Mesothelial cell of epicardium (in vitro differentiated cells): Measurements from ENCODE around the gene KIF16B. TPM values are rescaled to one million over a fixed set of nuclear protein-coding genes. Genes with fewer than 3 reads are reported as not detected.

Experiments used
- DNase-seq, 2 experiments: peaks; one replicate each; pipeline ENCODE4 v3.0.0; 2021; ENCODE audit warnings: low spot score in 2 of 2; ENCODE audit not compliant: unreplicated experiment in 2 of 2
- H3K27ac Mint-ChIP-seq: 2 replicates; pipeline ENCODE4 v1.8.0; 2021; ENCODE audit warnings: mixed read lengths
- H3K27me3 Mint-ChIP-seq: 2 replicates; pipeline ENCODE4 v1.8.0; 2021; ENCODE audit warnings: low read depth, mixed read lengths
- H3K36me3 Mint-ChIP-seq: 2 replicates; pipeline ENCODE4 v1.8.0; 2021; ENCODE audit warnings: mixed read lengths
- H3K4me1 Mint-ChIP-seq: 2 replicates; pipeline ENCODE4 v1.8.0; 2021; ENCODE audit warnings: mixed read lengths
- H3K4me3 Mint-ChIP-seq: 2 replicates; pipeline ENCODE4 v1.8.0; 2021; ENCODE audit warnings: mild to moderate bottlenecking, moderate library complexity, mixed read lengths
- H3K9me3 Mint-ChIP-seq: 2 replicates; pipeline ENCODE4 v1.8.0; 2021; ENCODE audit warnings: mixed read lengths
- CTCF ChIP-seq: fragments of 200-600 bp; sonication (generic); IDR thresholded peaks from one replicate; pipeline ENCODE4 v1.5.0; 2021; ENCODE audit warnings: antibody characterized with exemption; ENCODE audit not compliant: unreplicated experiment
- total RNA-seq: library from RNA; stranded (reverse); gene quantifications from 3 replicates; pipeline ENCODE4 v1.2.1, GENCODE V29; 2021

The KIF16B gene
- total RNA-seq, 1 donor from 2014 or later, result 12.8 TPM

GRCh38 chr20:16387666-16388065, 185.6 kb downstream of the KIF16B start:
- H3K36me3 Mint-ChIP-seq, result peaks cover 19% of the 10 kb centered on the region
- H3K4me3 Mint-ChIP-seq, result no peak overlapping the region
- peaks cover 9% of the 10 kb centered on the region for H3K4me1 Mint-ChIP-seq
- DNase-seq, result no peak
- TF ChIP-seq CTCF, result no peak
- no peak overlapping the region for H3K27ac Mint-ChIP-seq
- no peaks in the 10 kb centered on the region for H3K9me3 Mint-ChIP-seq
- H3K27me3 Mint-ChIP-seq, result no peaks in the 10 kb centered on the region

GRCh38 chr20:16385891-16386290, 187.4 kb downstream of the KIF16B start:
- no peak overlapping the region for H3K4me3 Mint-ChIP-seq
- H3K27me3 Mint-ChIP-seq, result no peaks in the 10 kb centered on the region
- H3K27ac Mint-ChIP-seq, result no peak overlapping the region
- H3K36me3 Mint-ChIP-seq, result peaks cover 16% of the 10 kb centered on the region
- H3K9me3 Mint-ChIP-seq, result peaks cover 2% of the 10 kb centered on the region
- DNase-seq, result no peak
- no peak for TF ChIP-seq CTCF
- peaks cover 7% of the 10 kb centered on the region for H3K4me1 Mint-ChIP-seq

- no peak for DNase-seq
- Mint-ChIP-seq H3K4me1 (peaks cover 5% of the 10 kb centered on the region), H3K27me3 (no peaks in the 10 kb centered on the region), H3K9me3 (peaks cover 3% of the 10 kb centered on the region), H3K36me3 (peaks cover 13% of the 10 kb centered on the region), H3K27ac (no peak overlapping the region), H3K4me3 (no peak overlapping the region)
- no peak for TF ChIP-seq CTCF
Measured at GRCh38 chr20:16385462-16385861, 187.8 kb downstream of the KIF16B start.

GRCh38 chr20:16381444-16381843, 191.8 kb downstream of the KIF16B start:
- Mint-ChIP-seq H3K27me3 (no peaks in the 10 kb centered on the region), H3K36me3 (peaks cover 26% of the 10 kb centered on the region), H3K27ac (no peak overlapping the region), H3K4me1 (peaks cover 5% of the 10 kb centered on the region), H3K9me3 (peaks cover 3% of the 10 kb centered on the region), H3K4me3 (no peak overlapping the region)
- no peak for DNase-seq
- TF ChIP-seq CTCF, result no peak

- H3K9me3 Mint-ChIP-seq, result peaks cover 3% of the 10 kb centered on the region
- H3K36me3 Mint-ChIP-seq, result peaks cover 36% of the 10 kb centered on the region
- no peak overlapping the region for H3K4me3 Mint-ChIP-seq
- DNase-seq, result no peak
- H3K4me1 Mint-ChIP-seq, result peaks cover 5% of the 10 kb centered on the region
- no peak for TF ChIP-seq CTCF
- no peaks in the 10 kb centered on the region for H3K27me3 Mint-ChIP-seq
- peak overlapping the region; percentile 66 for H3K27ac Mint-ChIP-seq
Measured at GRCh38 chr20:16378712-16379370, 194.4 kb downstream of the KIF16B start.

GRCh38 chr20:16378122-16378521, 195.1 kb downstream of the KIF16B start:
- Mint-ChIP-seq H3K4me1 (peaks cover 5% of the 10 kb centered on the region), H3K27me3 (no peaks in the 10 kb centered on the region), H3K27ac (no peak overlapping the region), H3K4me3 (no peak overlapping the region), H3K9me3 (peaks cover 3% of the 10 kb centered on the region), H3K36me3 (peaks cover 40% of the 10 kb centered on the region)
- DNase-seq, result no peak
- TF ChIP-seq CTCF, result no peak
